Measurements from ENCODE around the gene KRTAP10-7. TPM values are rescaled to one million over a fixed set of nuclear protein-coding genes. Genes with fewer than 3 reads are reported as not detected.
"Not testable (repeated sequence)": the region's sequence is repeated elsewhere in the genome, so short reads cannot be mapped to it uniquely, and the experiment has no call there.

KRTAP10-7 gene
- total RNA-seq, 1 donor from 2014 or later: not detected

DNA sequence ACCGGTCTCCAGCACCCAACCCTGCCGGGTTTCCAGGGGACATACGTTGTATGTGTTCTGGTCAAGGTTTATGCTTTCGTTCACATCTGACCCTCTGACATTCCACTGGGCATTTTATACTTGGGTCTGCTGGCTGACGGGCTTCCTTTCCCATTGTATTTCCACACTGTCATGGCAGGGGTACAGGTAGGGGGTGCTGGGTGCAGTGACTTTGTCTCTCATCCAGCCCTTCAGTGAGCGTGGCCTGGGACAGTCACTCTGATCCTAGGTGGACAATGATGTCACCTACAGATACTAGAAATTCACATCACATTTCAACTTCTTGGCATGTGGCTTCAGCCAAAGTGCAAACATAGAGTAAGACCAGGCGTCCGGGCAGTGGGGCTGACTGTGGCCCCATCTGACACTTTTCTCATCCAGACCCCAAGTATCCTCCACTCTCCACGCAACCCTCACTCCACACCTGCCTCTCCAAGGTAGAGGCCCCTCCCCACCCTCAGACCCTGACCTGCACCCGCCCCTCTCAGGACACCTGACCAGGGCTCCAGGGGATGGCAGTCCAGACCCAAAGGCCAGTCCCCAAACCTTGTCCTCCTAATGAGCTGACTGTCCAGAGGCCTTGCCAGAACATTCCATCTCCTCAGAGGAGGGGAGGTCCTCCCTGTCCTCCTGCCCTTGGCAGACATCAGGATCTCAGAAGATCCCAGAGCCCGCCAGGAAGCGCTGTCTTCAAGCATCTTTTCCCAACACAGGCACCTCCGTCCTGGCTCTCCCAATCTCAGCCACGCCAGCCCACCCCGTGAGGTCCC lies 36.0 kb downstream of the KRTAP10-7 start:
- Histone ChIP-seq H3K4me2 (ENCODE audit: low read length) (no peak overlapping the region), H3K36me3 (ENCODE audit: insufficient read depth, low read length) (no peaks in the 10 kb centered on the region), H3K79me2 (ENCODE audit: insufficient read depth, low read length) (no peaks in the 10 kb centered on the region), H2AFZ (ENCODE audit: low read depth, low read length) (no peak overlapping the region), H4K20me1 (ENCODE audit: insufficient read depth, low read length) (no peaks in the 10 kb centered on the region), H3K27ac (ENCODE audit: low read depth, low read length) (no peak overlapping the region), H3K27me3 (ENCODE audit: insufficient read depth, low read length) (no peaks in the 10 kb centered on the region), H3K4me1 (ENCODE audit: insufficient read depth, low read length) (no peaks in the 10 kb centered on the region), H3K4me3 (ENCODE audit: insufficient read depth, low read depth, low read length) (no peak overlapping the region), H3K9me3 (ENCODE audit: insufficient read depth, low read depth, low read length) (peaks cover under 1% of the 10 kb centered on the region), H3K9ac (ENCODE audit: low read length) (no peak overlapping the region)
- H3K9me3 Mint-ChIP-seq (ENCODE audit: unreplicated experiment): peaks cover 20% of the 10 kb centered on the region
- H3K4me3 Mint-ChIP-seq (ENCODE audit: unreplicated experiment): no peak overlapping the region
- H3K4me1 Mint-ChIP-seq (ENCODE audit: low read depth, unreplicated experiment): no peaks in the 10 kb centered on the region
- FAIRE-seq (no peak), DNase-seq (ENCODE audit: low read depth) (no peak)
- no peaks in the 10 kb centered on the region for H3K36me3 Mint-ChIP-seq (ENCODE audit: low read depth, unreplicated experiment)
- H3K27ac Mint-ChIP-seq (ENCODE audit: unreplicated experiment): no peak overlapping the region
- peaks cover 27% of the 10 kb centered on the region for H3K27me3 Mint-ChIP-seq (ENCODE audit: low read depth, unreplicated experiment)
- TF ChIP-seq CTCF (IDR thresholded peaks at IDR 0.05; ENCODE audit: insufficient read depth, low read depth, low read length): no peak
- TF ChIP-seq EZH2 (IDR thresholded peaks at IDR 0.05; ENCODE audit: insufficient read depth, low read length): no peak

DNA sequence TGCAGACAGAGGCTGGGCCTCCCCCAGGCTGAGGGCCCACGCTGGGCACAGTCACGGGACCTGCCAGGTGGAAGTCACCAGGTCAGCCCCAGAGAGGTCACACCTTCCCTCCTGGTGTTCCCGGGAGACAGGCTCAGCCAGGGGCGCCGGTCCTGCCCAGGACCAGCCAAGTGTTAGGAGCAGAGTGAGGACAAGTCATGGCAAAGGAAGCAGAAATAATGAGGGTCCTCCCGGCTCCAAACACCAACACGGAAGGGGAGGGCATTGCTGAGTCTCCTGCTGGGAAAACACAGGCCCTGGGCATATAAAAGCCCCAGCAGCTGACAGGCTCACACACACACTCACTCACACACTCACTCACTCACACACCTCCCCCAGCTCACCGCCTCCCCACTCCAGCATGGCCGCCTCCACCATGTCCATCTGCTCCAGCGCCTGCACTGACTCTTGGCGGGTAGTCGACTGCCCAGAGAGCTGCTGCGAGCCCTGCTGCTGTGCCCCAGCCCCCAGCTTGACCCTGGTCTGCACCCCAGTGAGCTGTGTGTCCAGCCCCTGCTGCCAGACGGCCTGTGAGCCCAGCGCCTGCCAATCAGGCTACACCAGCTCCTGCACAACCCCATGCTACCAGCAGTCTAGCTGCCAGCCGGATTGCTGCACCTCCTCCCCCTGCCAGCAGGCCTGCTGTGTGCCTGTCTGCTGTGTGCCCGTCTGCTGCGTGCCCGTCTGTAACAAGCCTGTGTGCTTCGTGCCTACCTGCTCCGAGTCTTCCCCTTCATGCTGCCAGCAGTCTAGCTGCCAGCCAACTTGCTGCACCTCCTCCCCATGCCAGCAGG lies 36.8 kb downstream of the KRTAP10-7 start, which contains the start of gene KRTAP10-10:
Gene KRTAP10-10, plus strand, starts transcription at position 339 of the 833 bp plus-strand sequence. Its CDS starts 62 bp downstream, at position 401.
- Histone ChIP-seq H3K9me3 (ENCODE audit: insufficient read depth, low read depth, low read length) (peaks cover 2% of the 10 kb centered on the region), H3K27ac (ENCODE audit: low read depth, low read length) (no peak within 1 kb of the TSS), H3K79me2 (ENCODE audit: insufficient read depth, low read length) (no peaks in the 10 kb centered on the region), H3K27me3 (ENCODE audit: insufficient read depth, low read length) (no peaks in the 10 kb centered on the region), H3K4me1 (ENCODE audit: insufficient read depth, low read length) (no peaks in the 10 kb centered on the region), H2AFZ (ENCODE audit: low read depth, low read length) (no peak within 1 kb of the TSS), H3K9ac (ENCODE audit: low read length) (no peak within 1 kb of the TSS), H3K4me3 (ENCODE audit: insufficient read depth, low read depth, low read length) (no peak within 1 kb of the TSS), H3K36me3 (ENCODE audit: insufficient read depth, low read length) (no peaks in the 10 kb centered on the region), H4K20me1 (ENCODE audit: insufficient read depth, low read length) (no peaks in the 10 kb centered on the region), H3K4me2 (ENCODE audit: low read length) (no peak within 1 kb of the TSS)
- TF ChIP-seq EZH2 (IDR thresholded peaks at IDR 0.05; ENCODE audit: insufficient read depth, low read length) (no peak), CTCF (IDR thresholded peaks at IDR 0.05; ENCODE audit: insufficient read depth, low read depth, low read length) (no peak)
- DNase-seq (ENCODE audit: low read depth) (no peak), FAIRE-seq (no peak)
- Mint-ChIP-seq H3K4me1 (ENCODE audit: low read depth, unreplicated experiment) (no peaks in the 10 kb centered on the region), H3K27me3 (ENCODE audit: low read depth, unreplicated experiment) (peaks cover 29% of the 10 kb centered on the region), H3K9me3 (ENCODE audit: unreplicated experiment) (peaks cover 12% of the 10 kb centered on the region), H3K36me3 (ENCODE audit: low read depth, unreplicated experiment) (no peaks in the 10 kb centered on the region), H3K27ac (ENCODE audit: unreplicated experiment) (no peak within 1 kb of the TSS), H3K4me3 (ENCODE audit: unreplicated experiment) (no peak within 1 kb of the TSS)

DNA sequence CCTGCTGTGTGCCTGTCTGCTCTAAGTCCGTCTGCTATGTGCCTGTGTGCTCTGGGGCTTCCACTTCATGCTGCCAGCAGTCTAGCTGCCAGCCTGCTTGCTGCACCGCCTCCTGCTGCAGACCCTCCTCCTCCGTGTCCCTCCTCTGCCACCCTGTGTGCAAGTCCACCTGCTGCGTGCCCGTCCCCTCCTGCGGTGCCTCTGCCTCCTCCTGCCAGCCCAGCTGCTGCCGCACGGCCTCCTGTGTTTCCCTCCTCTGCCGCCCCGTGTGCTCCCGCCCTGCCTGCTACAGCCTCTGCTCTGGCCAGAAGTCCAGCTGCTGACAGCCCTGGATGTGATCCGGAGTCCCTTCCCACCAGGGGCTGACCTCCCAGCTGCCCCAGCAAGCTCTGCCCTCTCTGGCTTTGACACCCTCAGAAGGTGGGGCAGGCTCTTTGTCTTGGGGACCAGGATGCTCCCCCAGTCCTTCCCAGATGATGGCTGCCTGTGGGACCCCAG lies 37.5 kb downstream of the KRTAP10-7 start:
- not testable (repeated sequence) for H3K4me1 Mint-ChIP-seq (ENCODE audit: low read depth, unreplicated experiment); H3K4me2 ChIP-seq (ENCODE audit: low read length); FAIRE-seq; H3K27ac Mint-ChIP-seq (ENCODE audit: unreplicated experiment); H3K9ac ChIP-seq (ENCODE audit: low read length); H3K9me3 ChIP-seq (ENCODE audit: insufficient read depth, low read depth, low read length); H3K27ac ChIP-seq (ENCODE audit: low read depth, low read length); H3K4me3 Mint-ChIP-seq (ENCODE audit: unreplicated experiment); DNase-seq (ENCODE audit: low read depth); H2AFZ ChIP-seq (ENCODE audit: low read depth, low read length); H3K4me3 ChIP-seq (ENCODE audit: insufficient read depth, low read depth, low read length); H4K20me1 ChIP-seq (ENCODE audit: insufficient read depth, low read length); H3K4me1 ChIP-seq (ENCODE audit: insufficient read depth, low read length); H3K36me3 Mint-ChIP-seq (ENCODE audit: low read depth, unreplicated experiment); H3K27me3 ChIP-seq (ENCODE audit: insufficient read depth, low read length); H3K9me3 Mint-ChIP-seq (ENCODE audit: unreplicated experiment); H3K36me3 ChIP-seq (ENCODE audit: insufficient read depth, low read length); H3K79me2 ChIP-seq (ENCODE audit: insufficient read depth, low read length)
- H3K27me3 Mint-ChIP-seq (ENCODE audit: low read depth, unreplicated experiment): peaks cover 29% of the 10 kb centered on the region

DNA sequence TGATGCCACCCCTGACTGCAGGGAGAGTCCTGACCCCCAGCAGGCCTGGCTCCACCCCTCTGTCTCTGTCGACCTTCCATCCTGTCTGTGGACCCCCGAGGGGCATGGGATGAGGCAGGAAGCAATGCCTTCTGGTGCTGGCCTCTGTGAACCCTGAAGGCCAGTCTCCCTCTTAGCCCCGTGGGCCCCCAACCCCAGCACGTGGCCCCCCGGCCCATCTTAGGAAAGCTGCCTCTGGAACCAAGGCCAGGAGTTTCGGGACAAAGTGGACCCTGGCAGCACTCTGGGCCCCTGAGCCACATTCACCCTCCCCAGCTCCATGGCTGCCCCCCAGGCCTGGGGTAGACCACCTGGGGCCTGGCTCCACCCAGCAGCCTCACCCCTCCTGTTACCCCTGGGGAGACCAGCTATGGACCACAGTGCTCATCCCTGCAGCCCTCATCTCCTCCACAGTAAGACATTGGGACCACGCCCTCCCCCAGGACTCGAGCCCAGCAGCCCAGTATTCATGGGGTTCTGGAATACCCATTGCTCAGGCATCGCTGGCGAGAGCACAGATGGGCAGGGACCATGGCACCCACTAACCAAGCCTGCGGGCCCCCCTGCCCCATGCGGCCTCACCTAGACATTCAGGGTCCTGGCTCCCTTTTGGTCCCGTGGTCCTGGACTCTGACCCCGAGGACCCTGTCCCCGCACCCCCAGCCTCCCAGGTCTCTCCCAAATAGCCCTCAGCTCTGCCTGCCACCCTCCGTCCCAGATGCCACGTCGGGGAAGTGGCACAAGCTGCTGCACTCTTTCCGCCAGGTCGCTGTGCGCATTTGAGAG lies 38.3 kb downstream of the KRTAP10-7 start:
- not testable (repeated sequence) for H3K36me3 ChIP-seq (ENCODE audit: insufficient read depth, low read length); H3K4me2 ChIP-seq (ENCODE audit: low read length); H2AFZ ChIP-seq (ENCODE audit: low read depth, low read length); H4K20me1 ChIP-seq (ENCODE audit: insufficient read depth, low read length); H3K4me1 Mint-ChIP-seq (ENCODE audit: low read depth, unreplicated experiment); FAIRE-seq; H3K4me1 ChIP-seq (ENCODE audit: insufficient read depth, low read length); H3K9ac ChIP-seq (ENCODE audit: low read length); H3K36me3 Mint-ChIP-seq (ENCODE audit: low read depth, unreplicated experiment); H3K27me3 ChIP-seq (ENCODE audit: insufficient read depth, low read length); DNase-seq (ENCODE audit: low read depth); H3K9me3 ChIP-seq (ENCODE audit: insufficient read depth, low read depth, low read length); H3K27ac Mint-ChIP-seq (ENCODE audit: unreplicated experiment); H3K79me2 ChIP-seq (ENCODE audit: insufficient read depth, low read length); H3K4me3 ChIP-seq (ENCODE audit: insufficient read depth, low read depth, low read length); H3K27ac ChIP-seq (ENCODE audit: low read depth, low read length); H3K4me3 Mint-ChIP-seq (ENCODE audit: unreplicated experiment)
- peaks cover 31% of the 10 kb centered on the region for H3K27me3 Mint-ChIP-seq (ENCODE audit: low read depth, unreplicated experiment)
- peaks cover 11% of the 10 kb centered on the region for H3K9me3 Mint-ChIP-seq (ENCODE audit: unreplicated experiment)

Data from astrocyte (in vitro differentiated cells and primary cell).